ENCODE results near the gene CRYBG1. TPM values are rescaled to one million over a fixed set of nuclear protein-coding genes. Genes with fewer than 3 reads are reported as not detected.
A peak's percentile ranks its signal among the peaks of the same experiment; 100 is the strongest.

Gene CRYBG1
- total and polyA plus RNA-seq, 10 of the 15 experiments (the other 5 are each of a cell fraction or from before 2014, with no cell fraction given), result 6.5 to 57.0 (median 25.2) TPM

- no peaks in the 10 kb centered on the region for H3K36me3 ChIP-seq (ENCODE audit: control insufficient read depth in 2 of 2, insufficient read depth in 2 of 2, low read length in 1 of 2)
- intact Hi-C loops (cut with micrococcal nuclease; ENCODE audit: unreplicated experiment) (no loop called here), in situ Hi-C loops (cut with MboI) (no loop called here)
- H2AFZ ChIP-seq (ENCODE audit: control insufficient read depth, low read depth, low read length), result no peak overlapping the region
- BruUV-seq (replicated peaks), result no TSS peak
- DNase-seq (ENCODE audit: low read depth, low spot score), result no peak
- no peaks in the 10 kb centered on the region for H3K79me2 ChIP-seq (ENCODE audit: control insufficient read depth, insufficient read depth, low read length)
- FAIRE-seq, result no peak
- H3K9me3 ChIP-seq (replicated peaks; ENCODE audit: control insufficient read depth, insufficient read depth, low read length), result no peaks in the 10 kb centered on the region
- no peaks in the 10 kb centered on the region for H4K20me1 ChIP-seq (ENCODE audit: control insufficient read depth, insufficient read depth)
- no peaks in the 10 kb centered on the region for H3K4me1 ChIP-seq (ENCODE audit: control insufficient read depth, insufficient read depth, low read length)
- ChIA-PET RAD21 (ENCODE audit: unreplicated experiment) (no interaction called here), POLR2A (no interaction called here), SMC1A (ENCODE audit: uncharacterized antibody, unreplicated experiment) (interaction anchor here (0.7 to 1.5 kb wide), 5 partner anchors 8 to 124 kb away, joined by 3 to 4 read pairs (median 3); no protein-coding TSS in a partner anchor), CTCF (interaction anchor here (1.3 to 3.0 kb wide), 4 partner anchors 8 to 537 kb away, joined by 3 to 14 read pairs (median 5); no protein-coding TSS in a partner anchor)
- 48% methylated on average over 2 of the region's 2 CpGs for WGBS (ENCODE audit: insufficient coverage, insufficient replicate concordance, low lambda C conversion rate, missing lambda C conversion rate)
- H3K4me3 ChIP-seq, result no peak overlapping the region
- peak; percentile 40; the same call in 2 of the 3 replicates for ATAC-seq
- no peak overlapping the region for H3K4me2 ChIP-seq (ENCODE audit: control insufficient read depth, insufficient read depth)
- no peak overlapping the region for H3K27ac ChIP-seq (ENCODE audit: control insufficient read depth, insufficient read depth)
- no peaks in the 10 kb centered on the region for H3K27me3 ChIP-seq (replicated peaks in 1 of 2; ENCODE audit: control insufficient read depth in 2 of 2, insufficient read depth in 2 of 2, low read length in 1 of 2)
- H3K9ac ChIP-seq (ENCODE audit: control insufficient read depth, insufficient read depth, low read length), result no peak overlapping the region
- TF ChIP-seq SRF (IDR thresholded peaks at IDR 0.05; ENCODE audit: low read depth in 2 of 2, low read length in 2 of 2), result no peak
- no peak for TF ChIP-seq SKIL (IDR thresholded peaks at IDR 0.05; ENCODE audit: low read depth, poor library complexity, severe bottlenecking)
- TF ChIP-seq E4F1 (IDR thresholded peaks at IDR 0.05; ENCODE audit: borderline replicate concordance, partially characterized antibody), result no peak
- no peak for TF ChIP-seq BCL3 (IDR thresholded peaks at IDR 0.05; ENCODE audit: borderline replicate concordance, insufficient read depth, low read depth, low read length, poor library complexity, severe bottlenecking)
- TF ChIP-seq MAX (IDR thresholded peaks at IDR 0.05; ENCODE audit: low read depth, low read length), result no peak
- TF ChIP-seq NBN (IDR thresholded peaks at IDR 0.05), result no peak
- no peak for TF ChIP-seq RBBP5 (conservative IDR thresholded peaks at IDR 0.05)
- no peak for TF ChIP-seq CHD4 (IDR thresholded peaks at IDR 0.05)
- TF ChIP-seq SMARCA5 (IDR thresholded peaks at IDR 0.05), result no peak
- no peak for TF ChIP-seq CTCF (IDR thresholded peaks at IDR 0.05 in 2 of 3, conservative IDR thresholded peaks at IDR 0.05 in 1 of 3; ENCODE audit: control insufficient read depth in 2 of 3, extremely low read depth in 1 of 3, insufficient read depth in 1 of 3, low read depth in 3 of 3, low read length in 3 of 3)
- no peak for TF ChIP-seq HCFC1 (IDR thresholded peaks at IDR 0.05; ENCODE audit: low read length)
- no peak for TF ChIP-seq SMAD5 (IDR thresholded peaks at IDR 0.05; ENCODE audit: low read depth)
- TF ChIP-seq NFXL1 (IDR thresholded peaks at IDR 0.05; ENCODE audit: borderline replicate concordance), result no peak
- no peak for TF ChIP-seq ASH2L (IDR thresholded peaks at IDR 0.05; ENCODE audit: borderline replicate concordance, low read depth)
- no peak for TF ChIP-seq ETV6 (conservative IDR thresholded peaks at IDR 0.05 in 1 of 2, IDR thresholded peaks at IDR 0.05 in 1 of 2; ENCODE audit: borderline replicate concordance in 1 of 2, low read depth in 1 of 2)
Measured at GRCh38 chr6:106460481-106460880, 100.0 kb downstream of the CRYBG1 start.
